IPS-11a (cell line): ENCODE measurements around the gene SSBP4.

Experiments used
- H3K4me3 ChIP-seq: one replicate; pipeline ENCODE4 v1.5.1; 2013; ENCODE audit warnings: low read depth, low read length, control low read depth

The SSBP4 gene

DNA sequence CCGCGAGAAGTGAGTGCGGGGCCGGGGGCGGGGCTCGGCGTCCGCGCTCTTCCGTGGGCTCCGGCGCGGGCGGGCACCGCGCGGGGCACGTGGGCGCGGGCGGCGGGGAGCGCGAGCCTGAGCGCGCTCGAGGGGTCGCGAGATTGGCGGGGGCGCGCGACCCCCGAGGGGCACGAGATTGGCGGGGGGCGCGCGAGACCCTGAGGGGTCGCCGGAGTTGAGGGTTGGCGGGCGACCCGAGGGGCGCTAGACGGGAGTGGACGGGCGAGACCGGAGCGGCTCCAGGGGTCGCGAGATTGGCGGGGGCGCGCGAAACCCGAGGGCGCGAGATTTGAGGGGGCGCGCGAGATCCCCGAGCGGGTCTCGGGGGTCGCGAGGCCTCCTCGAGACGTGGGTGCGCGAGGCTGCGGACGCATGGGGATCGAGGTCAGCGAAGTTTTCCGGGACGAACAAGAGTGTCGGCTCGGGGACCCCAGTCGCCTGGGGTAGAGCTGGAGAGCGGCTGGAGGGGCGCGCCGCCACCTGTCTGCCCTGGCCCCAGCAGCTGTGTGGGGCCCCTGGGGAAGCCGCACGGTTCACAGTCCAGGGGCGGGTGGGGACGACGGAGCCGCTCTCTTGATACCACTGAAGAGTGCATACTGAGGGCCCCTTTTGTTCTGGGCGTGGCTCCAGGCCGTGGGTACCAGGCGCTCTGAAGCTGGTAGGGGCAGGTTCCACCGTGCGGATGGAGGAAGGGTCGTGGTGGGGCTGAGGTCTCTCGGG lies 682 bp downstream of the SSBP4 start:
- peak overlapping the region; percentile 41 for H3K4me3 ChIP-seq

DNA sequence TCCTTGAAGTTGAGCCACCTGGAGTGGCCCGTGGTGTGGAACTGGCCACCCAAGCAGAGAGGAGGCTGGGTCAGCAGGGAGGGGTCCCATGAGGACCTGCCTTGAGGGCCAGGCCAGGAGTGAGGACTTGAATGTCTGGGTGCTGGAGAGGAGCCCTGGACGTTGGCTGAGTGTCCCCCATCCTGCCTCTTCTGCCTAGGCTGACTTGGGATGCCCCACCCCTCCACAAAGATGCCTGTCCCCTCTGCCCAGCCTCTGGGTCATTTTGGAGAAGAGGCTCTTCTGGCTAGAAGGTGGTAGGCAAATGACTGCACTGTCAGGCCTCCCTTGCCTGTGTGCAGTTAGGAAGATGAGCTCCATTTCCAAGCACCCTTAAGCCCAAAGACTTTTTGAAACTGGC lies 1.7 kb downstream of the SSBP4 start:
- no peak overlapping the region for H3K4me3 ChIP-seq

DNA sequence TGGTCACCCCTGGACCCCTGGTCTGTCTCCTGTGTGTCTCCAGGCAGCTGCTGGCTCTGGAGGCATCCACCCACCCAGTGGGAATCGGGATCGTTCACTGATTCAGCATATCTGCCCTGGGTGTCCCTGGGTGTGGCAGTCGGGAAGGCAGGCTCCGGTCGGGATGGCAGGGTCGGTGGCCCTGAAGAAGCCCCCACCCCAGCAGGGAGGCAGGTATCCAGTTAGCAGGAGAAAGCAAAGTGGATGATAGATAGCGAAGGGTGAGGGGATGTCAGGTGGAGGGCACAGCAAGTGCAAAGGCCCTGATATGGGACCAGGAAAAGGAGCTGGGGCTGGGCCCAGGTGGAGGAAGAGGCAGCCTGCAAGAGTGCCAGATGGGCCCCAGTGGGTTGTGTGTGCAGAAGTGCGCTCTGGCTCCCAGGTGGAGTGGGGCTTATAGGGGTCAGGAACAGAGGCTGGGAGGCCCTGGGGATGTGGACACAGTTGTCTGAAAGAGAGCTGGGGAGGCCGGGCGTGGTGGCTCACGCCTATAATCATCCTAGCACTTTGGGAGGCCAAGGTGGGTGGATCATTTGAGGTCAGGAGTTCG lies 2.3 kb downstream of the SSBP4 start:
- H3K4me3 ChIP-seq: no peak overlapping the region

DNA sequence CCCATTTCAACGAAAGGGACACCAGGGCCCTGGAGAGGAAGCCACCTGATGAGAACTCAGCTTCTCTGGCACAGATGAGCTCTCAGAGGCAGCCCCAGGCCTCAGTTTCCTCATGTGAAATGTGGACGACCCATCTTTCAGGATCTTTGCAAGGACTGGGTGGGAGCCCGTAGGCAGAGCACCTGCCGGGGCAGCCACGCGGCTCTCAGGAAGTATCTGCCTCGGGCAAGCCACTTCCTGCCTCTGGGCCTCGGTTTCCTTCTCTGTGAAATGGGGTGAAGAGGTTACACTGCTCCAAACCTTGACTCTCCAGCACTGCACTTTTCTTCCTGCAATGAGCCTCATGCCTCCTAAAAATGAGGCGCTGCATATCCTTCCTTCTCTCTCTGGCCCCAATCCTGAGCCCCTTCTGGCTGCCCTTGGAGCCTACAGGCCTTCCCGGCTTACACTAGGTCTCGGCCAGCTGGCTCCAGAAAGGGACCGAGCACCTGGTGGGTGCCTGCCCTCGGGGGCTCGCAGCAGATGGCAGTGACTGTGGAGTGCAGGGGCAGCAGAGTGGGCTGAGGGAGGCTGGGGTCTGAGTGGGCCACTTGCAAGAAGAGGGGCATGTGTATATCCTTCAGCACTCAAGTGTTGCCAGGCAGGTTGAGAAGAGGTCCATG lies 3.5 kb downstream of the SSBP4 start:
- H3K4me3 ChIP-seq: no peak overlapping the region

DNA sequence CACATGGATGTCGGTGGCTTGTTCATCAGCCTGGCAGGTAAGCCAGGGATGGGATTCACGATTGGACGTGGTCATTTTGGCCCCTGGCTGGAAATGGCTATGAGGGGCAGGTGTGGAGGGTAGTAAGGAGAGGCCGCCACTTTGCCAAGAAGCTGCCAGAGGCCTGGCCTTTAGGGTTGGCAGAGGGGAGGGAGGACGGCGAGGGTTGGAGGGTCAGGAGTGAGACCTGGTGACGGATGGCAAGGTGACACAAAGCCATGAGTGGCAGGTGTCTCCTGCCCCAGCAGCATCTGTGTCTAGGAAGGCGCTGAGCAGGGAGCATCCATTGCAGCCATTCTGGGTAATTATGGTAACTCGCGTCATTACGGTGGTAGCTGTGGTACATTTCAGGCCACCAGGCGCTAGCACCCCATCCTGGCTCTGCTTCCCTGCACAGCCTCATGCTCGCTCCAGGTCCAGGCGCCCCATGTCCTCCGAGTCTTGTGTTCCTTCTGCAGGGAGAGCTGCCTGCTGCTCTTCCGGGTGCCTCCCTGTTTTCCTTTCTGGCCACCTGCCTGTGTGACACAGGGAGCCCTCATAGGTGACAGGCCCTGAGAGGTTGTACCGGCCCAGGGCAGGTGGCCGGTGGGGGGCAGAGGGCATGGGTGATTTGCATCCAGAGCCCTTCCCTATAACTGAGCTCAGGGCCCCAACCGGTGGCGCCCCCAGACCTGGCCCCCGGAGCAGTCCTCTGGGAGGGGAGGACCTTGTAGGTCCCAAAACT lies 4.2 kb downstream of the SSBP4 start:
- no peak overlapping the region for H3K4me3 ChIP-seq

DNA sequence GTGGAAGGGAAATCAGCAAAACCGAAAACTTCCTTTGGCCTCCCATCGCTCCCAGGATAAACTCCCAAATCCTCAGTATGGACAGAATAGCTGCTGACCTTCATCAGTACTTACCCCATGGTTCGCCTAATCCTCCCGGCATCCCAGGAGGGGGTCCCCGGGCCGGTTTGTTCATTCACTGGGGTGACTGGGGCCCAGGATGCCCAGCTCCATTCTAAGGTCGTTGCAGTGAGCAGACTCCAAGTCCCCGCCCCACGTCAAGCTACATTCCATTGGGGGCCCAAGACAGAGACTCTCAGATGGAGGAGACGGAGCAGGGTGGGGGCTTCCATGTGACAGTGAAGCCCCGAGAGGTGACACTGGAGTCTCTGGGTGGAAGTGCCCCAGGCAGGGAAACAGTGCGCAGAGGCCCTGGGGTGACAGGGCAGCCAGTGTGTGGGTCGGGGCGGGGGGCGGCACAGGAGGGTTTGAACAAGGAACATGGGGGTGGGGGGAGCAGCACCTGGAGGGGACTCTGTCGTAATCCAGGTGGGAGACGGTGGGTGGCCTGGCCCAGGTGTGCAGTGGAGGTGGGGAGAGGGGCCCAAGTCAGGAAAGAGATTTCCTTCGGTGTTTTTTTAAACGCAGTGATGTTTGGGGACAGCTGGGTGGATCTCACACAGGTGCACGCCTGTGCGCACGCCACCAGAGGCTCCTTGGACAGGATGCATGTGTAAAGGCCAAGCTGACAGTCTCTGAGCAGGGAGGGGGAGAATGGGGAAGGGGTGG lies 5.1 kb downstream of the SSBP4 start:
- no peak overlapping the region for H3K4me3 ChIP-seq

DNA sequence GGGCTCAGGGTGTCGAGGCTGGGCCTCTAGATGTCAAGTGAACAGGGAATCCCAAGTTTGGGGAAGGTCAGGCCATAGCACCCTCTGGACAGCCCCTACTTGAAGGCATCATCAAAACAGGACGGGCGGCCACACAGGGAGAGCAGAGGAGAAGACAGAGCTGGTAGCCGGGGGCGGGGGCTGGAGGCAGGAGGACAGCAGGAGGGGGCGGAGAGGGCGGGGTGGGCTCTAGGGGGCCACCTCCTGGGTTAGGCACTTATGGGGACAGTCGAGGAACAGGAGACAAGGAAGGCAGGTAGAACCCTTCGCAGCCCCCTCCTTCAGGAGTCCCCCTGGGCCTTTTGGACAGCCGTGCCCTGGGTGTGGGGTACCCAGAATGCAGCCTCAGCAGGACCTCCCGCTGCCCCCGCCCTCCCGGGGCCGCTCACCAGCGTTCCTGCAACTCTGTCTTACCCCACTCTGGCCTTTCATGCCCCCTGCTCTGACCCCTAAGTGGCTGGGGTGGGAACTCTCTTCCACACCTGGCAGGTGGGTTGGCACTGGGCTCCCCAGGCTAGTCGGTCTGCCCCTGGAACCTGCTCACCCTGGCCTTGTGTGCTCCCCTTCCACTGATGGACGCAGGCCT lies 5.8 kb downstream of the SSBP4 start:
- no peak overlapping the region for H3K4me3 ChIP-seq

DNA sequence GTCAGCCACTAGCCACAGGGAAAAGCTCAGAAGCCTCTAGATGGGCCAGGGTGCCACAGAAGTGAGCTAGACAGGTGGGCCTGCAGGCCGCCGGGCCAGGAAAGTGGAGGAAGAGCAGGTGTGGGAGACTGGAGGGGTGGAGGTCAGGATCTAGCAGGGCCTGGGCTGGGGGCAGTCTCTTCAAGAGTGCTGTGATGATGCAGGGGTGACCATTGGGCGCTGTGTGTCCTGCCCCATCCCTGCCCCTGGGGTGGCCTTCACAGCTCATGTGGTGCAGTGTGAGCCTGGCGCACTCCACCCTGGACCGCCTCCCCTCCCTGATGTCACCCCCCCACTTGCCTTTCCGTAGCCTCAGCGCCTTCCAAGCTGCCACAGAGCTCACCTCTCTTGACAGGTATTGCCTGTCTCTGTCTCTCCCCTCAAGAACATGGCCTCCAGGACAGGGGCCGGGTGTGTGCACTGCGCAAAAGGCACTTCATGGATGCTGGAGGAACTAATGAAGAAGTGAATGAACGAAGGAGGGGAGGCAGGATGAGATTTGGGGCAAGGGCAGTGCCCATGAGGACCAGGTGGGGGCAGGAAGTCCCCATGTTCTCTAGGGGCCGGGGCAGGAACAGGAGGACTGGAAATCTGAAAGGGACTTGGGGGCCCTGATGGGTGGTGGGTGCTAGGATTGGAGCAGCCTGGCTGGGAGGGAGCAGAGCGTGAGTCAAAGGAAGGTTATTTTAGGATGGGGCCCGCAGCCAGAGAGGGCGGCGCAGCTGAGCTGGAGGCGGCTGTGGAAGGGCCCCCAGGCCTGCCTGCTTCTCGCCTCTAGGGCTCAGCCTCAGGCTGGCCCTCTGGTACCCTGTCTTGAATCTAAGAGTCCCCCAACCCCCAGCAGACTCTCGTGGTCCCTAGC lies 6.6 kb downstream of the SSBP4 start:
- no peak overlapping the region for H3K4me3 ChIP-seq

DNA sequence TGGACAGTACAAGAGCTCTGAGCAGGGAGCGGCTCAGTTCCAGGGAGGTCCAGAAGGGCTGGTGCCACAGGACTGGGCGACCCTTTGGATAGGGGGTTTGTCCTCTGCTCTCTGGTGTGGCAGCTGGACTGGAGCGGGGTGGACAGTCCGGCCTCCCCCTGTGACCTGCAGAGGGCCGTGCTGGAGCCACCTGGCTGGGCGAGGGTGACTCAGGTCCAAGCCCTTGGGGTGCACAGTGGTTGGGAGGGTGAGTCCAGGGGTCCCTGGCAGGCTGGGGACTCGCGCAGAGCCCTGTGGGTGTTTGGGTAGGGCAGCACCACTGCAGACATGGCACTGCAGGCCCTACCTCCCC lies 7.2 kb downstream of the SSBP4 start:
- no peak overlapping the region for H3K4me3 ChIP-seq

DNA sequence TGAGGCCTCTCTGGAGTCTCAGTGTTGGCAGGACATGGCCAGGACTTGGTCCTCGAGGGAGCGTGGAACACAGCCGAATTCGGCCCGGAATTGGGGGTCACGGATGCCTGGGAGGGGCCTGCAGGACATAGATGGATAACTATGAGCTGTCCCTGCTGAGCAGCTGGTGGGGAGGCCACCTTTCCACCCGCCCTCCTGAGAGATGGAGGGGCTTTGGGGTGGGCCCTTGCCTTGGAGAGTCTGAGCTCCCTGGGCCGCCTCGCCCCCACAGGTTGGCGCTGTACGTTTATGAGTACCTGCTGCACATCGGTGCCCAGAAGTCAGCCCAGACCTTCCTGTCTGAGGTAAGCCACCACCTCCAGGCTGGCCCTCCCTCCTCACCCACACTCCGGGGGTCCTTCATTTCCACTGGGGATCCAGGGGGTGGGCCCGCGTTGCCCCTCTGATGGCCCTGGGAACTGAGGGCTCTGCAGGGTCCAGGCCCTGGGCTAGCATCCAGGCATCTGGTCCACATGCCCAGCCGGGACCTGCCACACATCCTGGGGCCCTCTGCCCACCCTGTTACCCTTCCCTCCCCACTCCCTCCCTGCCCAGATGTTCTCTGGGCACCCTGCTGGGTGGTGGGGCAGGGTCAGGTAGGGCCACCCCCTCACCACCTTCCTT lies 8.0 kb downstream of the SSBP4 start:
- H3K4me3 ChIP-seq: no peak overlapping the region

DNA sequence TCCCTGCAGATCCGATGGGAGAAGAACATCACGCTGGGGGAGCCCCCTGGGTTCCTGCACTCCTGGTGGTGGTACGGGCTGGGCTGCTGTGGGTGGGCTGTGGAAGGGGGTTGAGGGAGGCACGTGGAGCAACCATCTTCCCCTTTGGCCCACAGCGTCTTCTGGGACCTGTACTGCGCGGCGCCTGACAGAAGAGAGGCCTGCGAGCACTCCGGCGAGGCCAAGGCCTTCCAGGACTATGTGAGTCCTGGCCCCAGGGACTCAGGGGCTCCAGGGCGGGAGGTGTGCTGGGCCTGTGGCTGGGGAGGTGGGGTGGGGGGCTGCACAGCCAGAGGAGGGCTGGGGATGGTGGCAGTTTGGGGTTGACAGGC lies 8.5 kb downstream of the SSBP4 start:
- no peak overlapping the region for H3K4me3 ChIP-seq

DNA sequence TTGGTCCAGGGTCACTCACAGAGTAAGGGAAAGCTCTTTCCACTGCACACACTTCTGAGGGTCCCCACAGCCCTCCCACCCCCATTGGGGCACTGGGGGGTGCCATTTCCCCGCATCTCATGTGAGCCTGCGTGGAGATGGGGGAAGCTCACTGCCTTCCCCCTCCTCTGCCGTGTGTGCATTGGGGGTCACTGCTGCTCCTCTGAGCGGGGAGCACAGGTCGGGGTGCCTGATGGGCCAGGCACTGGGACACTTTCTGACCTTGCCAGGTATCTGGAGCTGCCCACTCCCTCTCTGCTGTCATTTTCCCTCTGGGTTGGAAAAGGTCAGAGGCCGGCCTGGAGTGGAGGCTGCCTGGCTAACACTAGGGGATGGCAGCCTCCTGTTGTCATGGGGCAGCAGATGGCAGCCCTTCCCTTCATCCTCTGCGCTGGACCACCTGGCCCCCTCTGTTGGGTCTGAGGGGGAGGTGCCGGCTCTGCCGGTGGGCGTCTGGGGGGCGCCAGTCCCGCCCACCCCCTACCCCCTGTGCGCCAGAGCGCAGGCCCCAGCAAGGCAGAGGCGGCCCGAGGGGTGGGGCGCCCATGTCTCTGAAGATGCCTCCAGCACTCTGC lies 9.1 kb downstream of the SSBP4 start:
- H3K4me3 ChIP-seq: no peak overlapping the region

DNA sequence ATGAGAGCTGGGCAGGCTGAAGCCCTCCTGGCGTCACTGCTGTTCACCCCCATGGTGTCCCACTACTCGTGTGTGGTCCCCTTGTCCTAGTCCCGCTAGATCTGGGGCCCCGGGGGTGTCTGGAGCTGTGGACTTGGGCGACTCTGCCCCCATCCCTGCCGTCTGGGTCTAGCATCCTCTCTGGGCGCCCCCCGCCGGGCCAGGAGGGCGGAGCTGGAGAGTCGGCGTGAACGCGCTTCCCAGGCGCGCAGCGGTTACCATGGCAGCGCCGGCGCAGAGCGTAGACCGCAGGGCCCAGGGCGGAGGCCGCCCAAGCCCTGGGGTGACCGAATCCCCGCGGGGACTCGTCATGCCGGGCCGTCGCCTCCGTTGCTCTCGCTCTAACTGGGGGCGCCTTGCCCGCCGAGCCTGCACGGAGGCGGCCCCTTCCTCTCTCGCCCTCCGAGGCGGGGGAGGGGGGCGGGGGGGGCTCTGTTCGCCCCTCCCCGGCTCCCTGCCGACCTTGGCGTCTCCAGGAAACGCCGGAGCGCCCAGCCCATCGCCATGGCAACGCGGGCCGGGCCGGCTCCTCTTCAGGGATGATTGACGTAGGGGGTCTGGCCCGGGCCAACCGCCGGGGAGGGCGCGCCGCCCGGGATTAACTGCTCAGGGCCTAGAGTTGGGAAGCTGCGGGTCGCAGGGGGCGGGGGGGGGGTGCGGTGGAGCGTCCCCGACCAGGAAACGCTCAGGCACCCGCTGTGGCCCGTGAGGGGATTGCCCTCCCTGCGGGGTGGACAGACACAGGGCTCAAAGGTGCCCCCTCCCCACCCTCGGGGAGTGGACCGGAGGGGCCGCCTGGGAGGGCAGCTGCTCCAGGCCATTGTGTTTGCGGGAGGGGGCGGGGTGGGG lies 9.8 kb downstream of the SSBP4 start:
- H3K4me3 ChIP-seq: peak overlapping the region; percentile 46

DNA sequence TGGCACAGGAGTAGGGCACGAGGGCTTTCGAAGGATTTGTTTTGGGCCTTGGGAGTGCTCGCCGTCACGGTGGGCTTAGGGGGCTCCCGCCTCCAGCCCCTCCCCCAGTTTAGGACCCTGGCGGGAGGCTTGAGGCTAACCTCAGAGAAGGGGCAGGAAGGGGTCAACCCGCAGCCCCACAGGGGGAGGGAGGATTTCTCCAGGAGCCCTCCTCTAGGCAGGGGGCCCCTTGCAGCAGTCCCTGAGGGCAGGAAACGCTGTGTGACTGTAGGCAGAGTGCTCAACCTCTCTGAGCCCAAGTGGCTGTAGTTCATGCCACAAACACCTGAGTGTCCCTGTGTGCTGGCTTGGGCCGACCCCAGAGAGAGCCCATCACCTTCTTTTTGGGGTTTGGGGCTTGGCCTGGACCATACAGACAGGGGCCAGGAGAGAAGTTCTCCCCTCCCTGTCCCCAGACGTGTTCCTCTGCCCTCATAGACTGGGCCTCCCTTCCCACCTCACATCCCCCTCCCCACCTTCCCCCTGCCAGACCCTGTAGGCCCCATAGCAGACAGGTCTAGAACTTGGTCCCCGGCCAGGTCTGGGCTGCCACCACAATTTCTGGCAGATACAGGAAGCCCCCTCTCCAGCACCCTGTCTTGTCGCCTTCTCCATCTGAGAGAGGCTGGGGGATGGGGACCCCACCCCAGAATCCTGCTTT lies 10.7 kb downstream of the SSBP4 start:
- peak overlapping the region; percentile 46 for H3K4me3 ChIP-seq

DNA sequence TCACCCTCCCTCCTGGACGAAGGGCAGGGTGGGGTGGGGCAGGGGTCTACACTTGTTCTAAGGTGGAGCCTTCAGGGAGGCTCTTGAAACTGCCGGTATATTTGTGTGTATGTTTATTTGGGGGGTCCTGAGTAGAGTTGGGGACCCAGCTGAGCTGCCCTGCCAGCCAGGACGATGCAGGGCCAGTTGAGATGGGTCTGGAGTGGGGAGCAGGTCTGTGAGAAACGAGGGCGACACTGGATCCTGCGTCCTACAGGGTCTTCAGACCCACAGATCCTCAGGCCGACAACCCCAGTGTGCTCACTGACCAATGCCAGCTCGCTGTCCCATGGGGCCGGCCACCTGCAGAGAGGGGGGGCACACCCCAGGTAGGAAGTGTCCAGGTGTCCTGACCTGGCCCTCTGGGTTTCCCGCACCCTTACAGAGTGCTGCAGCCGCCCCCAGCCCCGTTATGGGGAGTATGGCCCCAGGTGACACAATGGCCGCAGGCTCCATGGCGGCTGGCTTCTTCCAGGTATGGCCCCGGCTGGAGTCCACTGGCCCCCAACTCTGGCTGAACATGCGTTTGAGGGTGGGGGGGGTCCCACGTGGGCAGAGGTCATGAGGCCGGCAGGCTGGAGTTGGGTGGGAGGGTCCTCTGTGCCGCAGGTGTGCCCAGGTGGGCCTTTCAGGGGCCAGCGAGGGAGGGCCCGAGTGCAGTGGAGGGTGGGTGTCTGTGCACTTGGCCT lies 11.4 kb downstream of the SSBP4 start:
- H3K4me3 ChIP-seq: no peak overlapping the region
